ENCODE results near the gene RNF41. TPM values are rescaled to one million over a fixed set of nuclear protein-coding genes. Genes with fewer than 3 reads are reported as not detected.
"Not testable (repeated sequence)": the region's sequence is repeated elsewhere in the genome, so short reads cannot be mapped to it uniquely, and the experiment has no call there.

RNF41 gene
- total RNA-seq, 6 experiments from 2014 or later, result 65.9 to 103 (median 71.2) TPM

- H3K9me3 Mint-ChIP-seq, result peaks cover 12% of the 10 kb centered on the region
- peak; percentile 91 for TF ChIP-seq CTCF (IDR thresholded peaks at IDR 0.05)
- peaks cover 20% of the 10 kb centered on the region for H3K27me3 Mint-ChIP-seq (ENCODE audit: insufficient read depth)
- H3K4me1 Mint-ChIP-seq (ENCODE audit: low read depth), result peaks cover 54% of the 10 kb centered on the region
- H3K27ac Mint-ChIP-seq, result peak overlapping the region; percentile 96
- DNase-seq, result peak; percentile 92
- peaks cover 50% of the 10 kb centered on the region for H3K36me3 Mint-ChIP-seq (ENCODE audit: low read depth)
- H3K4me3 Mint-ChIP-seq, result peak overlapping the region; percentile 98
These were observed 64.3 kb downstream of the RNF41 start for GRCh38 chr12:56157201-56158028.

- Mint-ChIP-seq H3K27ac (peak overlapping the region; percentile 96), H3K4me3 (peak overlapping the region; percentile 98), H3K9me3 (peaks cover 12% of the 10 kb centered on the region), H3K36me3 (ENCODE audit: low read depth) (peaks cover 47% of the 10 kb centered on the region), H3K4me1 (ENCODE audit: low read depth) (peaks cover 50% of the 10 kb centered on the region), H3K27me3 (ENCODE audit: insufficient read depth) (peaks cover 22% of the 10 kb centered on the region)
- DNase-seq, result not testable (repeated sequence)
These were observed 65.1 kb downstream of the RNF41 start for GRCh38 chr12:56156464-56157200.

GRCh38 chr12:56155256-56155845 lies 66.4 kb downstream of the RNF41 start:
- DNase-seq, result no peak
- Mint-ChIP-seq H3K4me3 (no peak overlapping the region), H3K4me1 (ENCODE audit: low read depth) (peaks cover 50% of the 10 kb centered on the region), H3K27me3 (ENCODE audit: insufficient read depth) (peaks cover 17% of the 10 kb centered on the region), H3K27ac (peak overlapping the region; percentile 29; the same call in 1 of the 2 replicates), H3K36me3 (ENCODE audit: low read depth) (peaks cover 35% of the 10 kb centered on the region), H3K9me3 (peaks cover 12% of the 10 kb centered on the region)
- TF ChIP-seq CTCF (IDR thresholded peaks at IDR 0.05), result no peak

GRCh38 chr12:56154818-56155217 lies 66.9 kb downstream of the RNF41 start:
- TF ChIP-seq CTCF (IDR thresholded peaks at IDR 0.05), result no peak
- Mint-ChIP-seq H3K36me3 (ENCODE audit: low read depth) (peaks cover 30% of the 10 kb centered on the region), H3K27me3 (ENCODE audit: insufficient read depth) (peaks cover 16% of the 10 kb centered on the region), H3K4me3 (no peak overlapping the region), H3K9me3 (peaks cover 12% of the 10 kb centered on the region), H3K4me1 (ENCODE audit: low read depth) (peaks cover 48% of the 10 kb centered on the region), H3K27ac (no peak overlapping the region; the same call in 1 of the 2 replicates)
- no peak for DNase-seq

GRCh38 chr12:56154246-56154771 lies 67.4 kb downstream of the RNF41 start:
- Mint-ChIP-seq H3K4me1 (ENCODE audit: low read depth) (peaks cover 47% of the 10 kb centered on the region), H3K9me3 (peaks cover 12% of the 10 kb centered on the region), H3K4me3 (no peak overlapping the region), H3K36me3 (ENCODE audit: low read depth) (peaks cover 25% of the 10 kb centered on the region), H3K27me3 (ENCODE audit: insufficient read depth) (peaks cover 15% of the 10 kb centered on the region), H3K27ac (no peak overlapping the region)
- TF ChIP-seq CTCF (IDR thresholded peaks at IDR 0.05), result no peak
- DNase-seq, result no peak
